HEK293 (cell line): ENCODE results near the gene NR2C2AP.

Experiments used
- CTCF ChIP-seq: fragments of 450-650 bp; formaldehyde crosslinking; IDR thresholded peaks from 2 replicates; pipeline ENCODE4 v1.5.1; 2016; ENCODE audit warnings: missing biosample characterization, missing genetic modification characterization
- EGR2 ChIP-seq: fragments of 450-650 bp; formaldehyde crosslinking; IDR thresholded peaks from 2 replicates; pipeline ENCODE4 v1.5.1; 2016; ENCODE audit warnings: low read depth, missing biosample characterization, missing genetic modification characterization
- HOXD13 ChIP-seq: sonication (generic); formaldehyde crosslinking; IDR thresholded peaks from 2 replicates; pipeline ENCODE4 v1.8.0; 2022; ENCODE audit warnings: missing genetic modification reagents, borderline replicate concordance
- KLF9 ChIP-seq: fragments of 450-650 bp; formaldehyde crosslinking; IDR thresholded peaks from 2 replicates; pipeline ENCODE4 v1.5.1; 2016; ENCODE audit warnings: missing biosample characterization, missing genetic modification characterization, low read depth
- RBAK ChIP-seq: fragments of 450-650 bp; formaldehyde crosslinking; IDR thresholded peaks from 2 replicates; pipeline ENCODE4 v1.5.1; 2016; ENCODE audit warnings: missing biosample characterization, missing genetic modification characterization
- SP2 ChIP-seq: fragments of 450-650 bp; formaldehyde crosslinking; IDR thresholded peaks from 2 replicates; pipeline ENCODE4 v1.5.1; 2016; ENCODE audit warnings: missing biosample characterization, missing genetic modification characterization
- ZEB2 ChIP-seq: fragments of 450-650 bp; formaldehyde crosslinking; IDR thresholded peaks from 2 replicates; pipeline ENCODE4 v1.5.1; 2016; ENCODE audit warnings: missing biosample characterization, missing genetic modification characterization
- ZNF214 ChIP-seq: fragments of 450-650 bp; formaldehyde crosslinking; IDR thresholded peaks from 2 replicates; pipeline ENCODE4 v1.5.1; 2017; ENCODE audit warnings: missing biosample characterization, mild to moderate bottlenecking, missing genetic modification characterization, borderline replicate concordance
- ZNF266 ChIP-seq: fragments of 450-650 bp; formaldehyde crosslinking; IDR thresholded peaks from 2 replicates; pipeline ENCODE4 v1.5.1; 2016; ENCODE audit warnings: missing biosample characterization, missing genetic modification characterization, low read depth
- ZNF335 ChIP-seq: fragments of 450-650 bp; formaldehyde crosslinking; conservative IDR thresholded peaks from 2 replicates; pipeline ENCODE4 v1.5.1; 2016; ENCODE audit warnings: missing biosample characterization, missing genetic modification characterization
- ZNF354C ChIP-seq: fragments of 450-650 bp; formaldehyde crosslinking; IDR thresholded peaks from 2 replicates; pipeline ENCODE4 v1.5.1; 2016; ENCODE audit warnings: missing biosample characterization, missing genetic modification characterization, low read depth, borderline replicate concordance
- ZNF37A ChIP-seq: fragments of 450-650 bp; IDR thresholded peaks from 2 replicates; pipeline ENCODE4 v1.5.1; 2018; ENCODE audit warnings: missing biosample characterization, missing genetic modification characterization
- ZNF423 ChIP-seq: fragments of 450-650 bp; formaldehyde crosslinking; IDR thresholded peaks from 2 replicates; pipeline ENCODE4 v1.5.1; 2016; ENCODE audit warnings: missing biosample characterization, missing genetic modification characterization
- ZNF473 ChIP-seq: fragments of 450-650 bp; formaldehyde crosslinking; IDR thresholded peaks from 2 replicates; pipeline ENCODE4 v1.5.1; 2017; ENCODE audit warnings: missing biosample characterization, missing genetic modification characterization
- ZNF513 ChIP-seq: fragments of 450-650 bp; IDR thresholded peaks from 2 replicates; pipeline ENCODE4 v1.5.1; 2018; ENCODE audit warnings: missing biosample characterization, missing genetic modification characterization
- ZNF529 ChIP-seq: fragments of 450-650 bp; formaldehyde crosslinking; IDR thresholded peaks from 2 replicates; pipeline ENCODE4 v1.5.1; 2017; ENCODE audit warnings: missing genetic modification characterization, missing biosample characterization; ENCODE audit not compliant: insufficient replicate concordance
- ZNF549 ChIP-seq: fragments of 450-650 bp; IDR thresholded peaks from 2 replicates; pipeline ENCODE4 v1.5.1; 2018; ENCODE audit warnings: missing biosample characterization, missing genetic modification characterization, mild to moderate bottlenecking, inconsistent platforms, moderate library complexity
- ZNF555 ChIP-seq: fragments of 450-650 bp; formaldehyde crosslinking; conservative IDR thresholded peaks from 2 replicates; pipeline ENCODE4 v1.5.1; 2017; ENCODE audit warnings: missing biosample characterization, mild to moderate bottlenecking, missing genetic modification characterization, inconsistent platforms
- ZNF571 ChIP-seq: fragments of 450-650 bp; formaldehyde crosslinking; IDR thresholded peaks from 2 replicates; pipeline ENCODE4 v1.5.0; 2017; ENCODE audit warnings: missing biosample characterization, missing genetic modification characterization
- ZNF580 ChIP-seq: fragments of 450-650 bp; formaldehyde crosslinking; IDR thresholded peaks from 2 replicates; pipeline ENCODE4 v1.5.1; 2016; ENCODE audit warnings: missing biosample characterization, missing genetic modification characterization
- ZNF670 ChIP-seq: fragments of 450-650 bp; formaldehyde crosslinking; IDR thresholded peaks from 2 replicates; pipeline ENCODE4 v1.5.1; 2016; ENCODE audit warnings: missing biosample characterization, missing genetic modification characterization, low read depth
- ZNF692 ChIP-seq: fragments of 450-650 bp; formaldehyde crosslinking; IDR thresholded peaks from 2 replicates; pipeline ENCODE4 v1.5.1; 2016; ENCODE audit warnings: missing biosample characterization, missing genetic modification characterization
- ZNF747 ChIP-seq: fragments of 450-650 bp; formaldehyde crosslinking; IDR thresholded peaks from 2 replicates; pipeline ENCODE4 v1.5.1; 2016; ENCODE audit warnings: missing biosample characterization, missing genetic modification characterization
- ZNF768 ChIP-seq: fragments of 450-650 bp; formaldehyde crosslinking; IDR thresholded peaks from 2 replicates; pipeline ENCODE4 v1.5.1; 2018; ENCODE audit warnings: missing biosample characterization, mild to moderate bottlenecking, missing genetic modification characterization
- ZNF776 ChIP-seq: fragments of 450-650 bp; formaldehyde crosslinking; IDR thresholded peaks from 2 replicates; pipeline ENCODE4 v1.5.0; 2017; ENCODE audit warnings: missing biosample characterization, missing genetic modification characterization, borderline replicate concordance
- ZXDB ChIP-seq: fragments of 450-650 bp; formaldehyde crosslinking; IDR thresholded peaks from 2 replicates; pipeline ENCODE4 v1.5.1; 2016; ENCODE audit warnings: missing biosample characterization, missing genetic modification characterization
- TF ChIP-seq, protein P1 (sequence below): fragments of 450-650 bp; formaldehyde crosslinking; IDR thresholded peaks from 2 replicates; pipeline ENCODE4 v1.5.1; 2016; ENCODE audit warnings: missing biosample characterization, missing genetic modification characterization
- TF ChIP-seq, protein P2 (sequence below): fragments of 450-650 bp; formaldehyde crosslinking; IDR thresholded peaks from 2 replicates; pipeline ENCODE4 v1.5.1; 2016; ENCODE audit warnings: missing biosample characterization, missing genetic modification characterization

NR2C2AP gene

DNA sequence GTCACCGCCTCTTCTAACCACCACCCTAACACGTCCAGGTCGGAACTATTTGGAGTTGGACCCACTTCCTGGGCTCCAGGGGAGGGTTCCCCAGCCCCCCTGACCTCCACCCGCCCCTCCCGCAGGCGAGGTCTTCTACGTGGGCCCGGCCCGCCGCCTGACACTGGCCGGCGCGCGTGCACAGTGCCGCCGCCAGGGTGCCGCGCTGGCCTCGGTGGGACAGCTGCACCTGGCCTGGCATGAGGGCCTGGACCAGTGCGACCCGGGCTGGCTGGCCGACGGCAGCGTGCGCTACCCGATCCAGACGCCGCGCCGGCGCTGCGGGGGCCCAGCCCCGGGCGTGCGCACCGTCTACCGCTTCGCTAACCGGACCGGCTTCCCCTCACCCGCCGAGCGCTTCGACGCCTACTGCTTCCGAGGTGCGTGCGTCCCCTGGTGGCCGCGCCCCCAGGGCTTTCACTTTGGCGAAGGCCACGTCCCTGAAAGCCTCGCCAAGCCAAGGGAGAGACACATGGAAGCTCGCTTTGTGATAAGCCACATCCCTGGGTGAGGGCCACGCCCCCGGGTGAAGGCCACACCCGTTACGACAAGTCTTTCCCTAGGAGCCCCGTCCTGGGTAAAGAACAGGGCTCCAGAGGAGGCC is 21.8 kb upstream of the NR2C2AP start (continued):
- TF ChIP-seq ZNF747 (tag by site-specific recombination), result no peak
- no peak for TF ChIP-seq ZNF768 (tag by site-specific recombination)
- no peak for TF ChIP-seq EGR2 (tag by site-specific recombination)
- peak; percentile 79 for TF ChIP-seq KLF9
- no peak for TF ChIP-seq ZNF335
- TF ChIP-seq ZNF513 (tag by site-specific recombination), result no peak
- TF ChIP-seq CTCF (tag by site-specific recombination), result peak; percentile 82
- TF ChIP-seq ZNF670, result no peak
- no peak for TF ChIP-seq HOXD13
- TF ChIP-seq ZEB2 (tag by site-specific recombination), result 0 out of 2 replicates have a peak, but pooled peaks have one; percentile 38
- TF ChIP-seq ZNF549 (tag by site-specific recombination), result no peak
- TF ChIP-seq ZNF580 (tag by site-specific recombination), result no peak
- TF ChIP-seq ZNF423 (tag by site-specific recombination), result no peak
- no peak for TF ChIP-seq ZXDB
- TF ChIP-seq ZNF37A (tag by site-specific recombination), result no peak
- no peak for TF ChIP-seq ZNF214 (tag by site-specific recombination)
- TF ChIP-seq ZNF266 (tag by site-specific recombination), result no peak
- no peak for TF ChIP-seq ZNF473
- TF ChIP-seq ZNF776 (tag by site-specific recombination), result no peak
- TF ChIP-seq ZNF529 (tag by site-specific recombination), result no peak
- no peak; the same call in 1 of the 2 replicates for TF ChIP-seq SP2
- no peak for TF ChIP-seq ZNF555 (tag by site-specific recombination)
- no peak for TF ChIP-seq ZNF354C (tag by site-specific recombination)
- TF ChIP-seq, protein P1, sequence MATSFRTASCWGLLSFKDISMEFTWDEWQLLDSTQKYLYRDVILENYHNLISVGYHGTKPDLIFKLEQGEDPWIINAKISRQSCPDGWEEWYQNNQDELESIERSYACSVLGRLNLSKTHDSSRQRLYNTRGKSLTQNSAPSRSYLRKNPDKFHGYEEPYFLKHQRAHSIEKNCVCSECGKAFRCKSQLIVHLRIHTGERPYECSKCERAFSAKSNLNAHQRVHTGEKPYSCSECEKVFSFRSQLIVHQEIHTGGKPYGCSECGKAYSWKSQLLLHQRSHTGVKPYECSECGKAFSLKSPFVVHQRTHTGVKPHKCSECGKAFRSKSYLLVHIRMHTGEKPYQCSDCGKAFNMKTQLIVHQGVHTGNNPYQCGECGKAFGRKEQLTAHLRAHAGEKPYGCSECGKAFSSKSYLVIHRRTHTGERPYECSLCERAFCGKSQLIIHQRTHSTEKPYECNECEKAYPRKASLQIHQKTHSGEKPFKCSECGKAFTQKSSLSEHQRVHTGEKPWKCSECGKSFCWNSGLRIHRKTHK, result no peak
- TF ChIP-seq ZNF571, result no peak
- TF ChIP-seq, protein P2, sequence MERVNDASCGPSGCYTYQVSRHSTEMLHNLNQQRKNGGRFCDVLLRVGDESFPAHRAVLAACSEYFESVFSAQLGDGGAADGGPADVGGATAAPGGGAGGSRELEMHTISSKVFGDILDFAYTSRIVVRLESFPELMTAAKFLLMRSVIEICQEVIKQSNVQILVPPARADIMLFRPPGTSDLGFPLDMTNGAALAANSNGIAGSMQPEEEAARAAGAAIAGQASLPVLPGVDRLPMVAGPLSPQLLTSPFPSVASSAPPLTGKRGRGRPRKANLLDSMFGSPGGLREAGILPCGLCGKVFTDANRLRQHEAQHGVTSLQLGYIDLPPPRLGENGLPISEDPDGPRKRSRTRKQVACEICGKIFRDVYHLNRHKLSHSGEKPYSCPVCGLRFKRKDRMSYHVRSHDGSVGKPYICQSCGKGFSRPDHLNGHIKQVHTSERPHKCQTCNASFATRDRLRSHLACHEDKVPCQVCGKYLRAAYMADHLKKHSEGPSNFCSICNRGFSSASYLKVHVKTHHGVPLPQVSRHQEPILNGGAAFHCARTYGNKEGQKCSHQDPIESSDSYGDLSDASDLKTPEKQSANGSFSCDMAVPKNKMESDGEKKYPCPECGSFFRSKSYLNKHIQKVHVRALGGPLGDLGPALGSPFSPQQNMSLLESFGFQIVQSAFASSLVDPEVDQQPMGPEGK (tag by site-specific recombination), result 0 out of 2 replicates have a peak, but pooled peaks have one; percentile 47
- no peak for TF ChIP-seq RBAK (tag by site-specific recombination)
- 0 out of 2 replicates have a peak, but pooled peaks have one; percentile 26 for TF ChIP-seq ZNF692 (tag by site-specific recombination)
